IMR-90 (cell line): ENCODE results near the gene SH3RF2. TPM values are rescaled to one million over a fixed set of nuclear protein-coding genes. Genes with fewer than 3 reads are reported as not detected.
A peak's percentile ranks its signal among the peaks of the same experiment; 100 is the strongest.

Experiments used
- ATAC-seq: fragments of 200-7000 bp; cut with Tn5 transposase; 2 replicates; pipeline ENCODE4 v1.9.1; 2020; ENCODE audit warnings: low read depth, mild to moderate bottlenecking, moderate library complexity
- BruUV-seq: library from RNA; stranded (reverse); fragments of 400-500 nt; replicated peaks from 2 replicates; lab custom pipeline; 2021; lab: Mats Ljungman, UMichigan
- CTCF ChIA-PET: fragments of 300-600 bp; formaldehyde crosslinking; extraction: SDS; loops from one replicate; lab custom pipeline; 2021; ENCODE audit warnings: antibody characterized with exemption; lab: Yijun Ruan, JAX
- POLR2A ChIA-PET: fragments of 300-600 bp; sonication (Branson Sonifier 250); formaldehyde crosslinking; loops from one replicate; lab custom pipeline; 2022; ENCODE audit warnings: antibody characterized with exemption; ENCODE audit not compliant: unreplicated experiment; lab: Charles Lee
- DNase-seq: peaks from one replicate; pipeline ENCODE4 v3.0.0; 2013
- H2AFZ ChIP-seq: replicated peaks from 2 replicates; pipeline ENCODE3; 2013; ENCODE audit warnings: low read length, mild to moderate bottlenecking; ENCODE audit not compliant: poor library complexity
- H2AK5ac ChIP-seq: 2 replicates; pipeline ENCODE4 v1.6.1; 2013; ENCODE audit warnings: low read depth, low read length, inconsistent platforms
- H2AK9ac ChIP-seq: replicated peaks from 2 replicates; pipeline ENCODE3; 2013; ENCODE audit warnings: mild to moderate bottlenecking, low read depth, low read length, moderate library complexity; ENCODE audit not compliant: poor library complexity
- H2BK120ac ChIP-seq: 2 replicates; pipeline ENCODE4 v1.6.1; 2013; ENCODE audit warnings: low read depth, low read length, inconsistent platforms
- H2BK15ac ChIP-seq: 3 replicates; pipeline ENCODE4 v1.6.1; 2013; ENCODE audit warnings: low read depth, low read length, inconsistent platforms
- H2BK20ac ChIP-seq: 2 replicates; pipeline ENCODE4 v1.6.1; 2013; ENCODE audit warnings: low read depth, mild to moderate bottlenecking, inconsistent platforms, low read length, moderate library complexity
- H2BK5ac ChIP-seq: 2 replicates; pipeline ENCODE4 v1.6.1; 2013; ENCODE audit warnings: mild to moderate bottlenecking, low read depth, low read length, inconsistent platforms; ENCODE audit not compliant: poor library complexity, severe bottlenecking
- H3K14ac ChIP-seq: replicated peaks from 2 replicates; pipeline ENCODE4 v1.6.1; 2013; ENCODE audit warnings: low read depth, low read length, inconsistent platforms
- H3K18ac ChIP-seq: 2 replicates; pipeline ENCODE4 v1.6.1; 2013; ENCODE audit warnings: low read depth, low read length, control low read depth
- H3K23ac ChIP-seq: 2 replicates; pipeline ENCODE4 v1.6.1; 2013; ENCODE audit warnings: low read depth, low read length, inconsistent platforms
- H3K27ac ChIP-seq: 2 replicates; pipeline ENCODE4 v1.5.1; 2013; ENCODE audit warnings: mild to moderate bottlenecking, control low read depth, low read length; ENCODE audit not compliant: insufficient read depth
- H3K27me3 ChIP-seq: 2 replicates; pipeline ENCODE4 v1.6.1; 2013; ENCODE audit warnings: low read length; ENCODE audit not compliant: control insufficient read depth, insufficient read depth
- H3K36me3 ChIP-seq: 2 replicates; pipeline ENCODE4 v1.6.1; 2013; ENCODE audit warnings: low read length, mixed read lengths; ENCODE audit not compliant: control insufficient read depth, insufficient read depth
- H3K4ac ChIP-seq: 2 replicates; pipeline ENCODE4 v1.6.1; 2013; ENCODE audit warnings: low read depth, low read length, inconsistent platforms
- H3K4me1 ChIP-seq: 2 replicates; pipeline ENCODE4 v1.6.1; 2013; ENCODE audit warnings: low read length, mixed read lengths; ENCODE audit not compliant: control insufficient read depth, insufficient read depth
- H3K4me2 ChIP-seq: 2 replicates; pipeline ENCODE4 v1.6.1; 2013; ENCODE audit warnings: low read depth, mild to moderate bottlenecking, control low read depth, low read length, moderate library complexity
- H3K4me3 ChIP-seq: 2 replicates; pipeline ENCODE4 v1.5.1; 2013; ENCODE audit warnings: low read depth, mild to moderate bottlenecking, control low read depth, low read length, moderate library complexity; ENCODE audit not compliant: insufficient read depth
- H3K56ac ChIP-seq: 2 replicates; pipeline ENCODE4 v1.6.1; 2013; ENCODE audit warnings: low read length, inconsistent platforms; ENCODE audit not compliant: insufficient read depth; ENCODE audit errors: extremely low read depth
- H3K79me1 ChIP-seq, 2 experiments: 2 replicates each; pipeline ENCODE4 v1.6.1; 2013; ENCODE audit warnings: low read length in 2 of 2, inconsistent platforms in 1 of 2, low read depth in 1 of 2
- H3K9ac ChIP-seq: 2 replicates; pipeline ENCODE4 v1.6.1; 2013; ENCODE audit warnings: low read depth, low read length, control low read depth
- H3K9me1 ChIP-seq: 2 replicates; pipeline ENCODE4 v1.6.1; 2013; ENCODE audit warnings: low read length, inconsistent platforms; ENCODE audit not compliant: insufficient read depth
- H3K9me3 ChIP-seq: 2 replicates; pipeline ENCODE4 v1.6.1; 2013; ENCODE audit warnings: low read length; ENCODE audit not compliant: control insufficient read depth, insufficient read depth
- H4K20me1 ChIP-seq: 2 replicates; pipeline ENCODE4 v1.6.1; 2013; ENCODE audit warnings: low read length, inconsistent platforms; ENCODE audit not compliant: insufficient read depth
- H4K5ac ChIP-seq: 2 replicates; pipeline ENCODE4 v1.6.1; 2013; ENCODE audit warnings: mild to moderate bottlenecking, low read depth, low read length, control low read depth
- H4K8ac ChIP-seq, 2 experiments: 2 replicates each; pipeline ENCODE4 v1.6.1; 2013; ENCODE audit warnings: low read depth in 2 of 2, low read length in 2 of 2, control low read depth in 1 of 2, inconsistent platforms in 1 of 2
- H4K91ac ChIP-seq: 2 replicates; pipeline ENCODE4 v1.6.1; 2013; ENCODE audit warnings: low read depth, low read length, inconsistent platforms; ENCODE audit not compliant: insufficient read depth
- CEBPB ChIP-seq: IDR thresholded peaks from 2 replicates; pipeline ENCODE4 v1.6.1; 2012; ENCODE audit warnings: low read depth, low read length, improper control_type of control experiment
- CHD1 ChIP-seq: IDR thresholded peaks from 2 replicates; pipeline ENCODE4 v1.6.1; 2012; ENCODE audit warnings: low read depth, low read length, improper control_type of control experiment
- FOS ChIP-seq: fragments of 150-350 bp; IDR thresholded peaks from 2 replicates; pipeline ENCODE4 v1.6.1; 2016; ENCODE audit warnings: low read depth, low read length
- MAFK ChIP-seq: IDR thresholded peaks from 2 replicates; pipeline ENCODE4 v1.6.1; 2012; ENCODE audit warnings: low read depth, low read length, improper control_type of control experiment
- NFE2L2 ChIP-seq: fragments of 150-350 bp; IDR thresholded peaks from 2 replicates; pipeline ENCODE4 v1.6.1; 2016; ENCODE audit warnings: low read depth, mild to moderate bottlenecking, low read length
- POLR2A ChIP-seq: IDR thresholded peaks from 2 replicates; pipeline ENCODE4 v1.6.1; 2012; ENCODE audit warnings: mild to moderate bottlenecking, low read depth, low read length
- RCOR1 ChIP-seq: IDR thresholded peaks from 2 replicates; pipeline ENCODE4 v1.6.1; 2012; ENCODE audit warnings: mild to moderate bottlenecking, low read length, improper control_type of control experiment; ENCODE audit not compliant: insufficient replicate concordance
- RFX5 ChIP-seq: IDR thresholded peaks from 2 replicates; pipeline ENCODE4 v1.8.0; 2012; ENCODE audit warnings: low read depth, mild to moderate bottlenecking, low read length, moderate library complexity
- SMC3 ChIP-seq: fragments of 150-350 bp; IDR thresholded peaks from 2 replicates; pipeline ENCODE4 v1.6.1; 2016; ENCODE audit warnings: low read depth, mild to moderate bottlenecking, antibody characterized with exemption, low read length, moderate library complexity
- WGBS, 2 experiments: methylation state at CpG; one replicate each; pipeline versions ENCODE4 v1.1.5 to v1.1.7; 2013; ENCODE audit warnings: missing lambda C conversion rate in 2 of 2; ENCODE audit not compliant: insufficient read length in 1 of 2; ENCODE audit errors: extremely low coverage in 2 of 2; 5-methylcytosine and 5-hydroxymethylcytosine counted together
- dilution Hi-C: fragments of 300-500 bp; cut with HindIII; formaldehyde crosslinking; loops from one replicate; pipeline ENCODE4 v1.14.3; 2018; ENCODE audit warnings: low sequenced_read_pairs; ENCODE audit not compliant: unreplicated experiment
- in situ Hi-C: fragments of 300-500 bp; cut with MboI; formaldehyde crosslinking; loops from 3 replicates; pipeline ENCODE4 v1.14.3; 2019; ENCODE audit warnings: low sequenced_read_pairs, inconsistent platforms, mixed read lengths
- intact Hi-C: fragments of 100-400 bp; cut with micrococcal nuclease; formaldehyde crosslinking; loops from 2 replicates; pipeline ENCODE4 v1.10.0; 2022
- polyA plus RNA-seq, 3 experiments: library from polyadenylated mRNA; depleted of rRNA; stranded (reverse); fragments of >200 nt; gene quantifications; 2 replicates each; pipeline ENCODE4 v1.2.3, GENCODE V29; 2012; ENCODE audit warnings: low replicate concordance in 1 of 3
- total RNA-seq: library from RNA; depleted of rRNA; stranded (reverse); fragments of >200 nt; gene quantifications from 2 replicates; pipeline ENCODE4 v1.2.3, GENCODE V29; 2012
- TF ChIP-seq, protein P1 (sequence below): fragments of 150-350 bp; IDR thresholded peaks from 2 replicates; pipeline ENCODE4 v1.6.1; 2017; ENCODE audit warnings: mild to moderate bottlenecking, antibody characterized with exemption, low read length, low read depth
- TF ChIP-seq, protein P2 (sequence below): fragments of 150-350 bp; IDR thresholded peaks from 2 replicates; pipeline ENCODE4 v1.6.1; 2016; ENCODE audit warnings: low read depth, mild to moderate bottlenecking, low read length, moderate library complexity, borderline replicate concordance

Gene SH3RF2
- total and polyA plus RNA-seq, 2 of the 4 experiments (the other 2 are of a cell fraction), result 1.3 to 1.7 TPM

DNA sequence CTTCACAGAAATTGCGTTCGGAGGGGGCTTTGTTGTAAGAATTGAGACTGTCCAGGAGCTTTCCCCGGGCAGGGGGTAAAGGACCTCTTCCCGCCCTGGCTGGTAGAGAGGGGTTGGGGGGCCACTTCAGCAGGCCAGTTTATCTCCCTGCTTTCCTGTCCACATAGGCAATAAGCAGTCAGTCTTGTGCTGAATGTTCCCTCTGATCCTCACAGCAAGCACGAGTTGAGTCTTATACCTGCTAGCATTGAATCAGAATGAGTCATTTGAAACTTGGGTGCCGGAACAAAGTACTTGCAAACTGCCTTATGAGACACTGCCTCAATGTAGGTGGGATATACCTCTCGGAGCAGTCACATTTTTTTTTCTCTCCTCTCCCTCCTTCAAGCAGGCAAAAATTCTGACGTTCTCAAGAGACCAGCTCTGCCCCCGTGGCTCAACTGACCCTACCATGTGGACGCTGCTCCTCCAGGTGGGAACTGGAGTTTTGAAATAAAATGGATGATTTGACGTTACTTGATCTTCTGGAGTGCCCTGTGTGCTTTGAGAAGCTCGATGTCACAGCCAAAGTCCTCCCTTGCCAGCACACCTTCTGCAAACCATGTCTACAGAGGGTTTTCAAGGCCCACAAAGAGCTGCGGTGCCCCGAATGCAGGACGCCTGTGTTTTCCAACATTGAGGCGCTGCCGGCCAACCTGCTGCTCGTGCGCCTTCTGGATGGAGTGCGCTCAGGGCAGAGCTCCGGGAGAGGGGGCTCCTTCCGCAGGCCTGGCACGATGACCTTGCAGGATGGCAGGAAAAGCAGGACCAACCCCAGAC lies 1.3 kb downstream of the SH3RF2 start:
- no peak overlapping the region for H3K23ac ChIP-seq
- no peak overlapping the region for H2BK120ac ChIP-seq
- ATAC-seq (no peak), DNase-seq (peak; percentile 51)
- no peak overlapping the region for H2BK5ac ChIP-seq
- POLR2A ChIA-PET, result no interaction called here
- CTCF ChIA-PET, result interaction anchor here (0.5 to 0.9 kb wide), 2 partner anchors 13 to 1938 kb away, joined by 3 to 6 read pairs; no protein-coding TSS in a partner anchor
- dilution Hi-C loops (no loop called here), intact Hi-C loops (no loop called here), in situ Hi-C loops (no loop called here)
- BruUV-seq, result no TSS peak
- no peak overlapping the region for H2BK15ac ChIP-seq
- H3K56ac ChIP-seq, result no peak overlapping the region
- H3K9me3 ChIP-seq, result no peaks in the 10 kb centered on the region
- no peak overlapping the region for H3K9ac ChIP-seq
- H3K14ac ChIP-seq, result no peak overlapping the region
- no peak overlapping the region for H3K18ac ChIP-seq
- no peaks in the 10 kb centered on the region for H3K9me1 ChIP-seq
- TF ChIP-seq POLR2A (no peak), RFX5 (no peak), MAFK (no peak), FOS (no peak), CHD1 (no peak), NFE2L2 (no peak), RCOR1 (no peak), SMC3 (no peak), CEBPB (no peak)
- TF ChIP-seq, protein P1, sequence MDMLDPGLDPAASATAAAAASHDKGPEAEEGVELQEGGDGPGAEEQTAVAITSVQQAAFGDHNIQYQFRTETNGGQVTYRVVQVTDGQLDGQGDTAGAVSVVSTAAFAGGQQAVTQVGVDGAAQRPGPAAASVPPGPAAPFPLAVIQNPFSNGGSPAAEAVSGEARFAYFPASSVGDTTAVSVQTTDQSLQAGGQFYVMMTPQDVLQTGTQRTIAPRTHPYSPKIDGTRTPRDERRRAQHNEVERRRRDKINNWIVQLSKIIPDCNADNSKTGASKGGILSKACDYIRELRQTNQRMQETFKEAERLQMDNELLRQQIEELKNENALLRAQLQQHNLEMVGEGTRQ, result no peak
- TF ChIP-seq, protein P2, sequence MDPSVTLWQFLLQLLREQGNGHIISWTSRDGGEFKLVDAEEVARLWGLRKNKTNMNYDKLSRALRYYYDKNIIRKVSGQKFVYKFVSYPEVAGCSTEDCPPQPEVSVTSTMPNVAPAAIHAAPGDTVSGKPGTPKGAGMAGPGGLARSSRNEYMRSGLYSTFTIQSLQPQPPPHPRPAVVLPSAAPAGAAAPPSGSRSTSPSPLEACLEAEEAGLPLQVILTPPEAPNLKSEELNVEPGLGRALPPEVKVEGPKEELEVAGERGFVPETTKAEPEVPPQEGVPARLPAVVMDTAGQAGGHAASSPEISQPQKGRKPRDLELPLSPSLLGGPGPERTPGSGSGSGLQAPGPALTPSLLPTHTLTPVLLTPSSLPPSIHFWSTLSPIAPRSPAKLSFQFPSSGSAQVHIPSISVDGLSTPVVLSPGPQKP, result no peak
- H2AK9ac ChIP-seq, result peak overlapping the region; percentile 85
- 94% methylated on average over 9 of the region's 23 CpGs; no CpG with 5 or more reads in 1 of the 2 experiments for WGBS, 2 experiments
- H2AFZ ChIP-seq, result peak overlapping the region; percentile 26
- H3K79me1 ChIP-seq, result no peaks in the 10 kb centered on the region
- no peaks in the 10 kb centered on the region for H3K27me3 ChIP-seq
- H3K36me3 ChIP-seq, result no peaks in the 10 kb centered on the region
- no peak overlapping the region for H3K4ac ChIP-seq
- no peak overlapping the region for H3K4me2 ChIP-seq
- H3K4me3 ChIP-seq, result no peak overlapping the region
- peaks cover 8% of the 10 kb centered on the region for H3K4me1 ChIP-seq
- no peak overlapping the region for H4K8ac ChIP-seq
- no peak overlapping the region for H3K27ac ChIP-seq
- no peak overlapping the region for H4K91ac ChIP-seq
- H2AK5ac ChIP-seq, result peak overlapping the region; percentile 25
- H4K5ac ChIP-seq, result no peak overlapping the region
- H4K20me1 ChIP-seq, result no peaks in the 10 kb centered on the region
- no peak overlapping the region for H2BK20ac ChIP-seq
